T-helper 2 cell (primary cell): ENCODE data around the gene IGSF6.

ENCODE experiments used
- DNase-seq, 5 experiments: peaks; one replicate each; pipeline versions ENCODE4 v3.0.0 to v3.0.0-alpha.2; 2012 to 2022

Gene IGSF6

GRCh38 chr16:21599122-21600030 is 53.0 kb downstream of the IGSF6 start, which contains the start of gene METTL9:
Gene METTL9, plus strand, starts transcription at chr16:21599577. Its CDS starts 157 bp downstream, at chr16:21599734.
- peak; percentile 89 to 98 (median 91) for DNase-seq

DNA sequence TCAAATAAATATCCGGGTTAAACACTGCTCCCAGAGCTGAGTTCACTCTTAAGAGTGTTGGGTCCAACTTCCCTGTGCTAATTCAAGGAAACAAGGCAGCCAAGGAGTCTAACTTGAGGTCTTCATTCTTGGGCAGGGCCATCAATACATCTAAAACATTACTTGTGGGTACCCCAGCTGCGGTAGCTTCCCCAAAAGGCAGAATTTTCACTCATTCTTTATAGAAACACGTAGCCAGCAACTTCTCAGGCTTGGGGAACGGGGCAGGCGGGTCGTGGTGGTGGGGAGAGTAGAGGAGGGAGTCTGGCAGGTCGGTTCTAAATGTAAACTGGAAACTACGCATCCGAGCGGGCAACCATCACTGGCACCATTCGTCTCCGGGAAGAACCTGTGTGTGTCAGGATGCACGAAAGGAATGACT is 53.7 kb downstream of the IGSF6 start:
- peak in 1 of 5 experiments; percentile 42 for DNase-seq

GRCh38 chr16:21598206-21598605 is 54.2 kb downstream of the IGSF6 start:
- DNase-seq: no peak

DNA sequence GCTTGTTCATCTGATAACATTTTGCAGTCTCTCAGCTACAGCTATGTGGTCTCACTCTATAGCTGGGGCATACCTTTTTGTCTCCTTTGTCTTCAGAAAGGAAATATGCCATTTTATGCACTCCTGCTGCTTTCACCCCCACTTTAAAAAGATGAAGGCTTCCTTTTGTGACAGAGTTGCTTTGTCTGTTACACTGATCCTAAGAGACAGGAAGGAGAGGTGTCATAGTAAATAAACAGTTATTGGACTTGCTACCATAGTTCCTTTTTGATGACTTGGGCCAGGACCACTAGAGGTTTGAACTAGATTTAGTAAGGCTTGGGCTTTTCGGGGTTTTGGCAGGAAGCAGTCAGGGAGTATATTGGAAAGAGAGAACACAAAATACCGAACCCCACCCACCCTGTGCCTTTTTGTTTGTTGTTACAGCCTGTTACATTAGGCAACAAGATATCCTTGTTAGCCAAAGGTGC is 54.8 kb downstream of the IGSF6 start:
- DNase-seq: peak in 1 of 5 experiments; percentile 68

- DNase-seq: peak in 1 of 5 experiments; percentile 18
These were observed 58.7 kb downstream of the IGSF6 start for GRCh38 chr16:21593530-21594289.

DNA sequence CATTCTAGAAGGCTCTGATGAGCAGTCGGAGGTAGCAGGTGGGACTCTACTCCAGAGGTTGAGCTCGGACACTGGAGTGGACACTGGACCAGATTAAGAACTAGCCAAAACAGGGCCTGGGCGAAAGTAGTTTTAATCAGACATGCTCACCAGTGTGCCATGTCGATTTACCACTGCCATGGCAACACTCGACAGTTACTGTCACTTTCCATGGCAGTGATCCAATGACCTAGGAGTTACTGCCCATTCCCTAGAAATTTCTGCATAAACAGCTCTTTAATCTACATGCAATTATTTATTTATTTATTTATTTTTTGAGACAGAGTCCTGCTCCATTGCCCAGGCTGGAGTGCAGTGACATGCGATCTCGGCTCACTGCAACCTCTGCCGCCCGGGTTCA is 60.2 kb downstream of the IGSF6 start:
- no peak for DNase-seq

DNA sequence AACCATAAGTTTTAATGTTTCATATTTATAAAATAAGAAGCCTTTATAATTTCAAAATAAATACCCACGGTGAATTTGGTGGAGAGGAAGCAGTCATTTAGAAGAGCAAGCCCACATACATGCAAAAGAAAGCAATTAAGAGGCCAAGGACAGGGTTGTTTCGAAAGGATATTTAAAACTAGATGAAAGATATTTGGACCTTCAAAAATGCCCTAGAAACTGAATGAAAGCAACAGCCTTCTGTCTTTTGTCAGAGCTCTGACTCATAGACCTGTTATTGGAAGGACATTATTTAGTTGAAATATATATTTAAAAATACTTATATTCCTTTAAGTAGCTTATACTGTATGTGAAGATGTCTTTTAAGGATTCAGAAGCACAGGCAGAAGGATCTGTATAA is 61.6 kb downstream of the IGSF6 start:
- DNase-seq: no peak

GRCh38 chr16:21590287-21590686 is 62.1 kb downstream of the IGSF6 start:
- no peak for DNase-seq

- no peak for DNase-seq
These were observed 62.9 kb downstream of the IGSF6 start for GRCh38 chr16:21589551-21589950.
